SU-DHL-6 (cell line): ENCODE results near the gene HIVEP1.

ENCODE experiments used
- H2AFZ ChIP-seq: fragments of 200-600 bp; sonication (generic); 2 replicates; pipeline ENCODE4 v1.6.1; 2014; ENCODE audit warnings: low read depth, mild to moderate bottlenecking, moderate library complexity, mixed read lengths, antibody characterized with exemption, low read length; ENCODE audit not compliant: severe bottlenecking
- H3F3A ChIP-seq: fragments of 200-600 bp; shearing (Covaris generic); 2 replicates; pipeline ENCODE4 v1.6.0; 2016; ENCODE audit warnings: antibody characterized with exemption, mild to moderate bottlenecking; ENCODE audit not compliant: insufficient read depth
- H3K27ac ChIP-seq: fragments of 200-600 bp; sonication (generic); 2 replicates; pipeline ENCODE4 v1.5.1; 2016; ENCODE audit warnings: low read depth, mild to moderate bottlenecking, low read length, moderate library complexity, mixed read lengths
- H3K27me3 ChIP-seq: fragments of 200-600 bp; sonication (generic), shearing (Covaris generic); 2 replicates; pipeline ENCODE4 v1.6.0; 2014; ENCODE audit warnings: mild to moderate bottlenecking, low read length
- H3K36me3 ChIP-seq: fragments of 200-600 bp; sonication (generic); 2 replicates; pipeline ENCODE4 v1.6.1; 2014; ENCODE audit warnings: mild to moderate bottlenecking, low read length, mixed read lengths
- H3K4me2 ChIP-seq: fragments of 300-600, 200-600 bp; shearing (Covaris generic), sonication (generic); 2 replicates; pipeline ENCODE4 v1.6.0; 2014; ENCODE audit warnings: low read length, low read depth, mild to moderate bottlenecking; ENCODE audit not compliant: poor library complexity, severe bottlenecking
- H3K4me3 ChIP-seq: fragments of 200-600 bp; sonication (generic); 2 replicates; pipeline ENCODE4 v1.5.1; 2014; ENCODE audit warnings: antibody characterized with exemption, low read length, mild to moderate bottlenecking, mixed read lengths; ENCODE audit not compliant: insufficient read depth, poor library complexity, severe bottlenecking
- H3K79me2 ChIP-seq: fragments of 200-600 bp; sonication (generic); 2 replicates; pipeline ENCODE4 v1.6.1; 2014; ENCODE audit warnings: mild to moderate bottlenecking, low read length, moderate library complexity; ENCODE audit not compliant: insufficient read depth
- H3K9ac ChIP-seq: fragments of 200-600 bp; sonication (generic); 2 replicates; pipeline ENCODE4 v1.7.0; 2014; ENCODE audit warnings: mild to moderate bottlenecking, low read length
- H3K9me2 ChIP-seq: fragments of 200-600 bp; sonication (generic); replicated peaks from 2 replicates; pipeline ENCODE4 v1.6.1; 2014; ENCODE audit warnings: low read length; ENCODE audit not compliant: insufficient read depth
- H3K9me3 ChIP-seq: fragments of 200-600 bp; sonication (generic); 2 replicates; pipeline ENCODE4 v1.6.1; 2014; ENCODE audit warnings: low read length, mixed read lengths; ENCODE audit not compliant: insufficient read depth
- H4K20me1 ChIP-seq: fragments of 200-600 bp; sonication (generic); 2 replicates; pipeline ENCODE4 v1.6.1; 2014; ENCODE audit warnings: low read depth, mild to moderate bottlenecking, antibody characterized with exemption, low read length, moderate library complexity, mixed read lengths
- EZH2phosphoT487 ChIP-seq: fragments of 200-600 bp; sonication (generic), shearing (Covaris generic); conservative IDR thresholded peaks from 2 replicates; pipeline ENCODE4 v1.6.1; 2018; ENCODE audit warnings: mild to moderate bottlenecking, antibody characterized with exemption, low read length, moderate library complexity, mixed read lengths
- TF ChIP-seq, protein P1 (sequence below): fragments of 200-600 bp; sonication (generic); IDR thresholded peaks from one replicate; pipeline ENCODE4 v1.5.1; 2017; ENCODE audit warnings: antibody characterized with exemption, mild to moderate bottlenecking, low read length, moderate library complexity; ENCODE audit not compliant: insufficient read depth, poor library complexity, severe bottlenecking

Gene HIVEP1

GRCh38 chr6:12064538-12065071, 52.5 kb downstream of the HIVEP1 start:
- TF ChIP-seq EZH2phosphoT487: no peak
- TF ChIP-seq, protein P1, sequence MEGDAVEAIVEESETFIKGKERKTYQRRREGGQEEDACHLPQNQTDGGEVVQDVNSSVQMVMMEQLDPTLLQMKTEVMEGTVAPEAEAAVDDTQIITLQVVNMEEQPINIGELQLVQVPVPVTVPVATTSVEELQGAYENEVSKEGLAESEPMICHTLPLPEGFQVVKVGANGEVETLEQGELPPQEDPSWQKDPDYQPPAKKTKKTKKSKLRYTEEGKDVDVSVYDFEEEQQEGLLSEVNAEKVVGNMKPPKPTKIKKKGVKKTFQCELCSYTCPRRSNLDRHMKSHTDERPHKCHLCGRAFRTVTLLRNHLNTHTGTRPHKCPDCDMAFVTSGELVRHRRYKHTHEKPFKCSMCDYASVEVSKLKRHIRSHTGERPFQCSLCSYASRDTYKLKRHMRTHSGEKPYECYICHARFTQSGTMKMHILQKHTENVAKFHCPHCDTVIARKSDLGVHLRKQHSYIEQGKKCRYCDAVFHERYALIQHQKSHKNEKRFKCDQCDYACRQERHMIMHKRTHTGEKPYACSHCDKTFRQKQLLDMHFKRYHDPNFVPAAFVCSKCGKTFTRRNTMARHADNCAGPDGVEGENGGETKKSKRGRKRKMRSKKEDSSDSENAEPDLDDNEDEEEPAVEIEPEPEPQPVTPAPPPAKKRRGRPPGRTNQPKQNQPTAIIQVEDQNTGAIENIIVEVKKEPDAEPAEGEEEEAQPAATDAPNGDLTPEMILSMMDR: no peak
- H3F3A ChIP-seq: no peaks in the 10 kb centered on the region
- no peak overlapping the region for H3K27ac ChIP-seq
- no peaks in the 10 kb centered on the region for H3K9me2 ChIP-seq
- H3K27me3 ChIP-seq: no peaks in the 10 kb centered on the region
- H3K9ac ChIP-seq: no peak overlapping the region
- H3K79me2 ChIP-seq: peaks cover 23% of the 10 kb centered on the region
- H3K9me3 ChIP-seq: no peaks in the 10 kb centered on the region
- no peak overlapping the region for H2AFZ ChIP-seq
- no peak overlapping the region for H3K4me3 ChIP-seq
- H3K36me3 ChIP-seq: no peaks in the 10 kb centered on the region
- peaks cover 9% of the 10 kb centered on the region; the same call in 1 of the 2 replicates for H4K20me1 ChIP-seq
- H3K4me2 ChIP-seq: no peak overlapping the region

DNA sequence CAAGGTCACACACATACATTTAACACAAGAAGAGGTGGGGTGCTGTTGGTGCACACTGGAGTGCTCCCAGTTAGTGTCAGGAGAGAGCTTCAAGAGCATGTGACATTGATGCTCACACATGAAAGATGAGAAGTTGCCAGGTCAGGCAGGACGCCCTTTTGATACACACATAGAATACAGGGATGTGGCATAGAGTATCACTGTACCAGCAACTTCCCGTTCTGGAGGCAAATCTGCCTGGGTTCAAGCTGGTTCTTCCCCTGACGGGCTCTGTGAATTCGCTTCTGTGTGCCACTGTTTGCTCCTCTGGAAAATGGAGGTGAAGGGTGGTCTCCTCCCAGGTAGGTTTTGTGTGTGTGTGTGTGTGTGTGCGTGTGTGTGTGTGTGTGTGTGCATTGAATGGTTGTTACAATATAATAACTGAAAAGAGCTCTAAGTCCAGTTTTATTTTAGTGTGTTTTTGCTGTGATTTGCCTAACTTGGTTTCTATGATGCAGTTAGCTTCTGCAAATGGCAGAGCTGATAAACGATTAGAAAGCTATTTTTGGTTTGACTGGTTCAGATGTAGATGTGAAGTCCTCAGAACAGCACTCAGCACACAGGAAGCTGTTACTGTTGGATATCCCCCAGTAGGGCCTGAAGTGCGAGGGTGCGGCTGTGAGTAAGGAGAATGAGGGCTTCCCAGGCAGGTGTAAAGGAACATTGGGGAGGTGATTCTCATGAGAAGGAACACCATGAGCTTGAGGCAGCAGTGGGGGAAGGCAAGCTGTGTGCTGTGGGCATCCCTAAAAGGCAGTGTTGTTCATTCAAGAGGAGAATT, 53.4 kb downstream of the HIVEP1 start:
- H3K9me2 ChIP-seq: no peaks in the 10 kb centered on the region
- H4K20me1 ChIP-seq: peaks cover 9% of the 10 kb centered on the region; the same call in 1 of the 2 replicates
- no peak overlapping the region for H3K27ac ChIP-seq
- no peaks in the 10 kb centered on the region for H3K36me3 ChIP-seq
- H3K9me3 ChIP-seq: no peaks in the 10 kb centered on the region
- H3K79me2 ChIP-seq: peaks cover 17% of the 10 kb centered on the region
- no peaks in the 10 kb centered on the region for H3K27me3 ChIP-seq
- no peak overlapping the region for H3K4me3 ChIP-seq
- TF ChIP-seq EZH2phosphoT487: no peak
- TF ChIP-seq, protein P1: no peak
- H3K4me2 ChIP-seq: no peak overlapping the region
- no peaks in the 10 kb centered on the region for H3F3A ChIP-seq
- no peak overlapping the region for H2AFZ ChIP-seq
- no peak overlapping the region for H3K9ac ChIP-seq

DNA sequence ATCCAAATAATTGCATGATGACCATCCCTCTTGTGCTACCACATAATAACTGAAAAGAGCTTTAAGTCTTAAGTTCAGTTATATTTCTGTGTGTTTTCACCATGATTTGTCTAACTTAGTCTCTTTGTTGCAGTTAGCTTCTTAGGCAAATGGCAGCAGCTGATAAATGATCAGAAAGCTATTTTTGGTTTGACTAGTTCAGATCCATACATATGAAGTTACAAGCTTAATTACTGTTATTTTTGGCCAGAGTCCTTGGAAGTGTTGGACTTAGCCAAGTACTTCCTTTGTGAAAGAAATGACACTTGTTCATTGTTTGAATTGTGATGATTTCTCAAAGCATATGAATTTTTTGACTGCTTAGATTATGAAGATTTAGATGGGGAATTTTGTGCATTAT, 54.2 kb downstream of the HIVEP1 start:
- no peaks in the 10 kb centered on the region for H3K9me3 ChIP-seq
- no peaks in the 10 kb centered on the region for H3K36me3 ChIP-seq
- no peaks in the 10 kb centered on the region for H3F3A ChIP-seq
- H3K4me2 ChIP-seq: no peak overlapping the region
- no peaks in the 10 kb centered on the region for H3K9me2 ChIP-seq
- H3K27me3 ChIP-seq: no peaks in the 10 kb centered on the region
- no peak overlapping the region for H3K9ac ChIP-seq
- peaks cover 11% of the 10 kb centered on the region; the same call in 1 of the 2 replicates for H4K20me1 ChIP-seq
- no peak overlapping the region for H3K4me3 ChIP-seq
- H2AFZ ChIP-seq: no peak overlapping the region
- H3K79me2 ChIP-seq: peaks cover 17% of the 10 kb centered on the region
- no peak overlapping the region for H3K27ac ChIP-seq
- TF ChIP-seq EZH2phosphoT487: no peak
- TF ChIP-seq, protein P1: no peak
